HG03378 (cell line): Measurements from ENCODE around the gene ZBTB3.
A peak's percentile ranks its signal among the peaks of the same experiment; 100 is the strongest.
"Not testable (repeated sequence)": the region's sequence is repeated elsewhere in the genome, so short reads cannot be mapped to it uniquely, and the experiment has no call there.

Experiments
- ATAC-seq: cut with Tn5 transposase; IDR thresholded peaks from one replicate; pipeline ENCODE4 v1.9.1; 2021; ENCODE audit warnings: mild to moderate bottlenecking, moderate library complexity; ENCODE audit not compliant: unreplicated experiment

The ZBTB3 gene

GRCh38 chr11:62757846-62758788, 4.2 kb upstream of the ZBTB3 start:
- ATAC-seq, result no peak

GRCh38 chr11:62755086-62755615, 1.2 kb upstream of the ZBTB3 start:
- ATAC-seq, result no peak

GRCh38 chr11:62752994-62753735, 795 bp downstream of the ZBTB3 start:
- no peak for ATAC-seq

GRCh38 chr11:62752177-62752785, 1.7 kb downstream of the ZBTB3 start:
- ATAC-seq, result no peak

- not testable (repeated sequence) for ATAC-seq
Measured at GRCh38 chr11:62749931-62750330, 4.0 kb downstream of the ZBTB3 start.

GRCh38 chr11:62747475-62748160, 6.3 kb downstream of the ZBTB3 start:
- no peak for ATAC-seq

GRCh38 chr11:62737196-62737595, 16.8 kb downstream of the ZBTB3 start:
- ATAC-seq, result no peak

GRCh38 chr11:62732830-62733229, 21.1 kb downstream of the ZBTB3 start:
- no peak for ATAC-seq

- ATAC-seq, result not testable (repeated sequence)
Measured at GRCh38 chr11:62730076-62730475, 23.9 kb downstream of the ZBTB3 start.

GRCh38 chr11:62728171-62728988, 25.6 kb downstream of the ZBTB3 start, which contains the start of gene TTC9C:
Gene TTC9C (plus strand): TSS chr11:62728486. CDS start chr11:62728849, 363 bp downstream.
- ATAC-seq, result peak; percentile 27

GRCh38 chr11:62727872-62728170, 26.1 kb downstream of the ZBTB3 start:
- peak; percentile 54 for ATAC-seq

- peak; percentile 69 for ATAC-seq
Measured at GRCh38 chr11:62727165-62727871, 26.6 kb downstream of the ZBTB3 start, which contains the start of gene HNRNPUL2. Gene HNRNPUL2 (minus strand): TSS chr11:62727457. CDS start chr11:62727156, 301 bp downstream.

GRCh38 chr11:62726915-62727164, 27.1 kb downstream of the ZBTB3 start:
- no peak for ATAC-seq

- no peak for ATAC-seq
Measured at GRCh38 chr11:62726156-62726914, 27.6 kb downstream of the ZBTB3 start.

GRCh38 chr11:62725646-62726045, 28.3 kb downstream of the ZBTB3 start:
- no peak for ATAC-seq

- ATAC-seq, result no peak
Measured at GRCh38 chr11:62724171-62724570, 29.8 kb downstream of the ZBTB3 start.

- no peak for ATAC-seq
Measured at GRCh38 chr11:62721994-62722393, 32.0 kb downstream of the ZBTB3 start.

GRCh38 chr11:62719302-62719978, 34.5 kb downstream of the ZBTB3 start:
- ATAC-seq, result no peak
